Prostate gland (tissue), 1 donor: Measurements from ENCODE around the gene PML.

ENCODE experiments used
- POLR2A ChIP-seq: fragments of 450-650 bp; IDR thresholded peaks from one replicate; pipeline ENCODE4 v1.6.1; 2016; ENCODE audit warnings: antibody characterized with exemption, mild to moderate bottlenecking
- POLR2AphosphoS5 ChIP-seq: sonication (generic); formaldehyde crosslinking; IDR thresholded peaks from one replicate; pipeline ENCODE4 v1.6.1; 2017; ENCODE audit warnings: antibody characterized with exemption

GRCh38 chr15:74039656-74040010, 45.1 kb downstream of the PML start:
- no peak for TF ChIP-seq POLR2A
- TF ChIP-seq POLR2AphosphoS5, result no peak
